HEK293 (cell line): ENCODE results near the gene TENT4A.

Experiments used
- CTCF ChIA-PET: fragments of 350-600 bp; formaldehyde crosslinking; extraction: SDS; loops from one replicate; lab custom pipeline; 2021; ENCODE audit warnings: antibody characterized with exemption; lab: Yijun Ruan, JAX
- POLR2A ChIA-PET: fragments of 300-600 bp; formaldehyde crosslinking; extraction: SDS; loops from one replicate; lab custom pipeline; 2020; ENCODE audit warnings: antibody characterized with exemption, inconsistent platforms; lab: Yijun Ruan, JAX
- H3K27ac ChIP-seq: fragments of 200-500 bp; sonication (Bioruptor generic); 2 replicates; pipeline ENCODE4 v1.5.1; 2014; ENCODE audit warnings: low read depth, low read length, control low read depth, inconsistent platforms; ENCODE audit errors: extremely low read depth
- H3K36me3 ChIP-seq, 2 experiments: fragments of 200-500 bp in 1 of 2; sonication (Bioruptor generic) in 1 of 2; 1 replicate in 1 of 2; 2 replicates in 1 of 2; pipeline ENCODE4 v1.5.1; 2014 to 2017; ENCODE audit warnings: inconsistent platforms in 2 of 2, low read length in 2 of 2; ENCODE audit not compliant: control insufficient read depth in 2 of 2, insufficient read depth in 1 of 2
- H3K4me1 ChIP-seq: fragments of 200-500 bp; sonication (Bioruptor generic); 2 replicates; pipeline ENCODE4 v1.5.1; 2014; ENCODE audit warnings: mild to moderate bottlenecking, low read length, inconsistent platforms; ENCODE audit not compliant: control insufficient read depth, insufficient read depth
- H3K4me3 ChIP-seq: 2 replicates; pipeline ENCODE4 v1.5.1; 2011; ENCODE audit warnings: low read depth, mild to moderate bottlenecking, control low read depth, low read length, moderate library complexity
- H3K9me3 ChIP-seq: fragments of 200-500 bp; sonication (Bioruptor generic); 2 replicates; pipeline ENCODE4 v1.5.1; 2014; ENCODE audit warnings: low read depth, low read length, inconsistent platforms; ENCODE audit not compliant: control insufficient read depth, insufficient read depth
- GLIS1 ChIP-seq: fragments of 450-650 bp; formaldehyde crosslinking; IDR thresholded peaks from 2 replicates; pipeline ENCODE4 v1.5.1; 2016; ENCODE audit warnings: missing biosample characterization, missing genetic modification characterization
- GLIS2 ChIP-seq: fragments of 450-650 bp; formaldehyde crosslinking; IDR thresholded peaks from 2 replicates; pipeline ENCODE4 v1.5.1; 2016; ENCODE audit warnings: missing biosample characterization, missing genetic modification characterization
- KLF8 ChIP-seq: fragments of 450-650 bp; formaldehyde crosslinking; IDR thresholded peaks from 2 replicates; pipeline ENCODE4 v1.5.1; 2016; ENCODE audit warnings: missing biosample characterization, missing genetic modification characterization
- SP7 ChIP-seq: fragments of 450-650 bp; formaldehyde crosslinking; IDR thresholded peaks from 2 replicates; pipeline ENCODE4 v1.5.1; 2016; ENCODE audit warnings: missing biosample characterization, missing genetic modification characterization
- ZBTB17 ChIP-seq: fragments of 450-650 bp; formaldehyde crosslinking; IDR thresholded peaks from 2 replicates; pipeline ENCODE4 v1.5.1; 2016; ENCODE audit warnings: missing biosample characterization, missing genetic modification characterization
- ZEB2 ChIP-seq: fragments of 450-650 bp; formaldehyde crosslinking; IDR thresholded peaks from 2 replicates; pipeline ENCODE4 v1.5.1; 2016; ENCODE audit warnings: missing biosample characterization, missing genetic modification characterization
- ZFP41 ChIP-seq: fragments of 450-650 bp; formaldehyde crosslinking; IDR thresholded peaks from 2 replicates; pipeline ENCODE4 v1.5.1; 2016; ENCODE audit warnings: missing biosample characterization, missing genetic modification characterization, borderline replicate concordance
- ZNF132 ChIP-seq: fragments of 450-650 bp; formaldehyde crosslinking; IDR thresholded peaks from 2 replicates; pipeline ENCODE4 v1.5.1; 2017; ENCODE audit warnings: missing biosample characterization, missing genetic modification characterization, borderline replicate concordance
- ZNF2 ChIP-seq: fragments of 450-650 bp; formaldehyde crosslinking; IDR thresholded peaks from 2 replicates; pipeline ENCODE4 v1.5.1; 2016; ENCODE audit warnings: missing biosample characterization, missing genetic modification characterization
- ZNF221 ChIP-seq: fragments of 450-650 bp; formaldehyde crosslinking; IDR thresholded peaks from 2 replicates; pipeline ENCODE4 v1.5.1; 2017; ENCODE audit warnings: missing biosample characterization, missing genetic modification characterization, borderline replicate concordance
- ZNF600 ChIP-seq: fragments of 450-650 bp; formaldehyde crosslinking; IDR thresholded peaks from 2 replicates; pipeline ENCODE4 v1.5.1; 2016; ENCODE audit warnings: missing biosample characterization, missing genetic modification characterization
- ZNF629 ChIP-seq: fragments of 450-650 bp; formaldehyde crosslinking; IDR thresholded peaks from 2 replicates; pipeline ENCODE4 v1.5.1; 2017; ENCODE audit warnings: missing biosample characterization, missing genetic modification characterization
- ZNF747 ChIP-seq: fragments of 450-650 bp; formaldehyde crosslinking; IDR thresholded peaks from 2 replicates; pipeline ENCODE4 v1.5.1; 2016; ENCODE audit warnings: missing biosample characterization, missing genetic modification characterization
- ZNF792 ChIP-seq: fragments of 450-650 bp; formaldehyde crosslinking; IDR thresholded peaks from 2 replicates; pipeline ENCODE4 v1.5.1; 2016; ENCODE audit warnings: missing biosample characterization, missing genetic modification characterization
- ZNF843 ChIP-seq: fragments of 450-650 bp; formaldehyde crosslinking; IDR thresholded peaks from 2 replicates; pipeline ENCODE4 v1.5.1; 2016; ENCODE audit warnings: missing biosample characterization, missing genetic modification characterization
- TF ChIP-seq, protein P1 (sequence below): fragments of 450-650 bp; formaldehyde crosslinking; IDR thresholded peaks from 2 replicates; pipeline ENCODE4 v1.5.1; 2016; ENCODE audit warnings: missing biosample characterization, missing genetic modification characterization
- TF ChIP-seq, protein P2 (sequence below): fragments of 450-650 bp; formaldehyde crosslinking; IDR thresholded peaks from 2 replicates; pipeline ENCODE4 v1.5.1; 2016; ENCODE audit warnings: missing biosample characterization, missing genetic modification characterization
- TF ChIP-seq, protein P3 (sequence below): fragments of 450-650 bp; formaldehyde crosslinking; IDR thresholded peaks from 2 replicates; pipeline ENCODE4 v1.5.1; 2017; ENCODE audit warnings: missing biosample characterization, missing genetic modification characterization
- TF ChIP-seq, protein P4 (sequence below): fragments of 450-650 bp; formaldehyde crosslinking; IDR thresholded peaks from 2 replicates; pipeline ENCODE4 v1.5.1; 2017; ENCODE audit warnings: missing biosample characterization, missing genetic modification characterization
- TF ChIP-seq, protein P5 (sequence below): fragments of 450-650 bp; formaldehyde crosslinking; IDR thresholded peaks from 2 replicates; pipeline ENCODE4 v1.5.1; 2016; ENCODE audit warnings: missing biosample characterization, missing genetic modification characterization
- TF ChIP-seq, protein P6 (sequence below): fragments of 450-650 bp; formaldehyde crosslinking; IDR thresholded peaks from 2 replicates; pipeline ENCODE4 v1.5.1; 2016; ENCODE audit warnings: missing biosample characterization, missing genetic modification characterization, borderline replicate concordance

Gene TENT4A

DNA sequence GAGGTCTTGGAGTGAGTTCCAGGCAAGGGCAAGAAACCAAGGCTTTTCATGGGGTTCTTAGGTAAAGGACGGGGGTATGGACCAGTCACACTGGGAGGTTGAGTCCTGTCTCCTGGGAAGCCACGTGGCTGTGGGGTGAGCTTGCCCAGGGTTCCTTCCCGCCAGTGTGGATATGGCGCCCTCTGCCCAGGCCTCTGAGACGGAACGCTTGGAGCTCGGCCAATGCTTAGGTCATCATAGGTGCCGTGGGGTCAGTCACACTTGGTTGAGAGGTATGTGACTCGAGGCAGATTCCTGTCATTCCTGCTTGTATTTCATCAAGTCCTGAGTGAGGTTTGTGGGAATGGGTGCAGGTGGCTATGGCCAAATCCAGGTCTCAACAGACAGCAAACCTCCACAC, 46.2 kb downstream of the TENT4A start:
- Histone ChIP-seq H3K27ac (no peak overlapping the region), H3K4me1 (no peaks in the 10 kb centered on the region), H3K9me3 (no peaks in the 10 kb centered on the region), H3K36me3 (peaks cover 23 to 49% of the 10 kb centered on the region in 2 experiments), H3K4me3 (no peak overlapping the region)
- ChIA-PET CTCF (interaction anchor here (0.5 to 1.8 kb wide), 7 partner anchors 9 to 1056 kb away, joined by 3 to 5 read pairs (median 3); no protein-coding TSS in a partner anchor), POLR2A (interaction anchor here (0.8 kb wide), 1 partner anchor 47 kb away, joined by 3 read pairs; no protein-coding TSS in a partner anchor)
- TF ChIP-seq ZFP41, result no peak
- TF ChIP-seq, protein P1, sequence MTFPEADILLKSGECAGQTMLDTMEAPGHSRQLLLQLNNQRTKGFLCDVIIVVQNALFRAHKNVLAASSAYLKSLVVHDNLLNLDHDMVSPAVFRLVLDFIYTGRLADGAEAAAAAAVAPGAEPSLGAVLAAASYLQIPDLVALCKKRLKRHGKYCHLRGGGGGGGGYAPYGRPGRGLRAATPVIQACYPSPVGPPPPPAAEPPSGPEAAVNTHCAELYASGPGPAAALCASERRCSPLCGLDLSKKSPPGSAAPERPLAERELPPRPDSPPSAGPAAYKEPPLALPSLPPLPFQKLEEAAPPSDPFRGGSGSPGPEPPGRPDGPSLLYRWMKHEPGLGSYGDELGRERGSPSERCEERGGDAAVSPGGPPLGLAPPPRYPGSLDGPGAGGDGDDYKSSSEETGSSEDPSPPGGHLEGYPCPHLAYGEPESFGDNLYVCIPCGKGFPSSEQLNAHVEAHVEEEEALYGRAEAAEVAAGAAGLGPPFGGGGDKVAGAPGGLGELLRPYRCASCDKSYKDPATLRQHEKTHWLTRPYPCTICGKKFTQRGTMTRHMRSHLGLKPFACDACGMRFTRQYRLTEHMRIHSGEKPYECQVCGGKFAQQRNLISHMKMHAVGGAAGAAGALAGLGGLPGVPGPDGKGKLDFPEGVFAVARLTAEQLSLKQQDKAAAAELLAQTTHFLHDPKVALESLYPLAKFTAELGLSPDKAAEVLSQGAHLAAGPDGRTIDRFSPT (tag by site-specific recombination), result no peak
- TF ChIP-seq, protein P2, sequence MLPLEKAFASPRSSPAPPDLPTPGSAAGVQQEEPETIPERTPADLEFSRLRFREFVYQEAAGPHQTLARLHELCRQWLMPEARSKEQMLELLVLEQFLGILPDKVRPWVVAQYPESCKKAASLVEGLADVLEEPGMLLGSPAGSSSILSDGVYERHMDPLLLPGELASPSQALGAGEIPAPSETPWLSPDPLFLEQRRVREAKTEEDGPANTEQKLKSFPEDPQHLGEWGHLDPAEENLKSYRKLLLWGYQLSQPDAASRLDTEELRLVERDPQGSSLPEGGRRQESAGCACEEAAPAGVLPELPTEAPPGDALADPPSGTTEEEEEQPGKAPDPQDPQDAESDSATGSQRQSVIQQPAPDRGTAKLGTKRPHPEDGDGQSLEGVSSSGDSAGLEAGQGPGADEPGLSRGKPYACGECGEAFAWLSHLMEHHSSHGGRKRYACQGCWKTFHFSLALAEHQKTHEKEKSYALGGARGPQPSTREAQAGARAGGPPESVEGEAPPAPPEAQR (tag by site-specific recombination), result no peak
- no peak for TF ChIP-seq ZNF132 (tag by site-specific recombination)
- TF ChIP-seq ZEB2 (tag by site-specific recombination), result no peak
- TF ChIP-seq ZNF747 (tag by site-specific recombination), result no peak
- peak; percentile 51; the same call in 1 of the 2 replicates for TF ChIP-seq ZNF629 (tag by site-specific recombination)
- TF ChIP-seq, protein P3, sequence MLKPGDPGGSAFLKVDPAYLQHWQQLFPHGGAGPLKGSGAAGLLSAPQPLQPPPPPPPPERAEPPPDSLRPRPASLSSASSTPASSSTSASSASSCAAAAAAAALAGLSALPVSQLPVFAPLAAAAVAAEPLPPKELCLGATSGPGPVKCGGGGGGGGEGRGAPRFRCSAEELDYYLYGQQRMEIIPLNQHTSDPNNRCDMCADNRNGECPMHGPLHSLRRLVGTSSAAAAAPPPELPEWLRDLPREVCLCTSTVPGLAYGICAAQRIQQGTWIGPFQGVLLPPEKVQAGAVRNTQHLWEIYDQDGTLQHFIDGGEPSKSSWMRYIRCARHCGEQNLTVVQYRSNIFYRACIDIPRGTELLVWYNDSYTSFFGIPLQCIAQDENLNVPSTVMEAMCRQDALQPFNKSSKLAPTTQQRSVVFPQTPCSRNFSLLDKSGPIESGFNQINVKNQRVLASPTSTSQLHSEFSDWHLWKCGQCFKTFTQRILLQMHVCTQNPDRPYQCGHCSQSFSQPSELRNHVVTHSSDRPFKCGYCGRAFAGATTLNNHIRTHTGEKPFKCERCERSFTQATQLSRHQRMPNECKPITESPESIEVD (tag by site-specific recombination), result no peak
- TF ChIP-seq SP7, result peak; percentile 17; the same call in 1 of the 2 replicates
- TF ChIP-seq ZNF2 (tag by site-specific recombination), result no peak
- no peak for TF ChIP-seq ZNF221
- TF ChIP-seq, protein P4, sequence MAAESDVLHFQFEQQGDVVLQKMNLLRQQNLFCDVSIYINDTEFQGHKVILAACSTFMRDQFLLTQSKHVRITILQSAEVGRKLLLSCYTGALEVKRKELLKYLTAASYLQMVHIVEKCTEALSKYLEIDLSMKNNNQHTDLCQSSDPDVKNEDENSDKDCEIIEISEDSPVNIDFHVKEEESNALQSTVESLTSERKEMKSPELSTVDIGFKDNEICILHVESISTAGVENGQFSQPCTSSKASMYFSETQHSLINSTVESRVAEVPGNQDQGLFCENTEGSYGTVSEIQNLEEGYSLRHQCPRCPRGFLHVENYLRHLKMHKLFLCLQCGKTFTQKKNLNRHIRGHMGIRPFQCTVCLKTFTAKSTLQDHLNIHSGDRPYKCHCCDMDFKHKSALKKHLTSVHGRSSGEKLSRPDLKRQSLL (tag by site-specific recombination), result no peak
- TF ChIP-seq GLIS2 (tag by site-specific recombination), result peak; percentile 41; the same call in 1 of the 2 replicates
- TF ChIP-seq ZNF600 (tag by site-specific recombination), result peak; percentile 91
- peak; percentile 36; the same call in 1 of the 2 replicates for TF ChIP-seq GLIS1 (tag by site-specific recombination)
- TF ChIP-seq, protein P5, sequence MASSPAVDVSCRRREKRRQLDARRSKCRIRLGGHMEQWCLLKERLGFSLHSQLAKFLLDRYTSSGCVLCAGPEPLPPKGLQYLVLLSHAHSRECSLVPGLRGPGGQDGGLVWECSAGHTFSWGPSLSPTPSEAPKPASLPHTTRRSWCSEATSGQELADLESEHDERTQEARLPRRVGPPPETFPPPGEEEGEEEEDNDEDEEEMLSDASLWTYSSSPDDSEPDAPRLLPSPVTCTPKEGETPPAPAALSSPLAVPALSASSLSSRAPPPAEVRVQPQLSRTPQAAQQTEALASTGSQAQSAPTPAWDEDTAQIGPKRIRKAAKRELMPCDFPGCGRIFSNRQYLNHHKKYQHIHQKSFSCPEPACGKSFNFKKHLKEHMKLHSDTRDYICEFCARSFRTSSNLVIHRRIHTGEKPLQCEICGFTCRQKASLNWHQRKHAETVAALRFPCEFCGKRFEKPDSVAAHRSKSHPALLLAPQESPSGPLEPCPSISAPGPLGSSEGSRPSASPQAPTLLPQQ, result no peak
- TF ChIP-seq KLF8 (tag by site-specific recombination), result 0 out of 2 replicates have a peak, but pooled peaks have one; percentile 49
- no peak for TF ChIP-seq ZNF792
- TF ChIP-seq ZBTB17 (tag by site-specific recombination), result no peak
- no peak for TF ChIP-seq ZNF843 (tag by site-specific recombination)
- TF ChIP-seq, protein P6, sequence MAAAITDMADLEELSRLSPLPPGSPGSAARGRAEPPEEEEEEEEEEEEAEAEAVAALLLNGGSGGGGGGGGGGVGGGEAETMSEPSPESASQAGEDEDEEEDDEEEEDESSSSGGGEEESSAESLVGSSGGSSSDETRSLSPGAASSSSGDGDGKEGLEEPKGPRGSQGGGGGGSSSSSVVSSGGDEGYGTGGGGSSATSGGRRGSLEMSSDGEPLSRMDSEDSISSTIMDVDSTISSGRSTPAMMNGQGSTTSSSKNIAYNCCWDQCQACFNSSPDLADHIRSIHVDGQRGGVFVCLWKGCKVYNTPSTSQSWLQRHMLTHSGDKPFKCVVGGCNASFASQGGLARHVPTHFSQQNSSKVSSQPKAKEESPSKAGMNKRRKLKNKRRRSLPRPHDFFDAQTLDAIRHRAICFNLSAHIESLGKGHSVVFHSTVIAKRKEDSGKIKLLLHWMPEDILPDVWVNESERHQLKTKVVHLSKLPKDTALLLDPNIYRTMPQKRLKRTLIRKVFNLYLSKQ (tag by site-specific recombination), result no peak
